ENCODE measurements around the gene C16orf54. TPM values are rescaled to one million over a fixed set of nuclear protein-coding genes. Genes with fewer than 3 reads are reported as not detected.
A peak's percentile ranks its signal among the peaks of the same experiment; 100 is the strongest.

C16orf54 gene
- total RNA-seq, 1 experiment from 2014 or later, result not detected

DNA sequence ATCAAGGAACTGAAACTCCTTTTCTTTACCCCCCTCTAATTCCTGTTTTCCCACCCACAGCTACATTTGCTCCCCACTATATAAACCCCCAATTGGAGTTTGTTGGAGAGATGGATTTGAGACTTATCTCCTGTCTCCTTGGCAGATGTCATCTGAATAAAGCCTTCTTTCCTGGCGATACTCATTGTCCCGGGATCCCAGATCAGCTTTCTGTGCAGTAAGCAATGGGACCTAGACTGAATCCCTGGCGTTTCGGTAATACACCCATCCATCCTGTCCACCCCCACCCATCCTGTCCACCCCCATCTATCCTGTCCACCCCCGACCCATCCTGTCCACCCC is 44.6 kb downstream of the C16orf54 start:
- Histone ChIP-seq H2BK12ac (ENCODE audit: insufficient read length, low read depth, low read length) (no peak overlapping the region), H3K27me3 (ENCODE audit: insufficient read depth, low read length) (no peaks in the 10 kb centered on the region), H3K4me2 (ENCODE audit: insufficient read depth, insufficient read length, low read length) (no peak overlapping the region), H3K14ac (ENCODE audit: insufficient read depth, low read length) (no peak overlapping the region; the same call in 1 of the 2 replicates), H3K79me2 (ENCODE audit: insufficient read depth, low read length) (no peaks in the 10 kb centered on the region), H3K18ac (ENCODE audit: insufficient read length, low read depth, low read length) (no peak overlapping the region), H3K4me1 (ENCODE audit: insufficient read depth, low read length) (no peaks in the 10 kb centered on the region; the same call in 1 of the 2 replicates), H2AK5ac (ENCODE audit: insufficient read length, low read length) (no peak overlapping the region), H3K56ac (ENCODE audit: insufficient read length, low read depth, low read length) (no peak overlapping the region), H4K20me1 (ENCODE audit: control insufficient read depth, insufficient read depth, insufficient read length) (no peaks in the 10 kb centered on the region), H2BK15ac (ENCODE audit: low read depth, low read length) (no peak overlapping the region), H3K23ac (ENCODE audit: insufficient read length, low read depth, low read length) (no peak overlapping the region), H2AFZ (ENCODE audit: low read length) (no peak overlapping the region), H3T11ph (ENCODE audit: low read length) (no peak overlapping the region), H3K4ac (ENCODE audit: low read depth, low read length) (no peak overlapping the region), H4K5ac (ENCODE audit: insufficient read length, low read depth, low read length) (no peak overlapping the region), H3K9me3 (ENCODE audit: control insufficient read depth, low read depth, low read length) (no peaks in the 10 kb centered on the region), H3K79me1 (ENCODE audit: insufficient read depth, low read depth, low read length, poor library complexity, severe bottlenecking) (no peaks in the 10 kb centered on the region), H3K9ac (ENCODE audit: extremely low read depth, insufficient read length, low read length) (no peak overlapping the region), H2BK120ac (ENCODE audit: low read depth, low read length, poor library complexity, severe bottlenecking) (no peak overlapping the region), H4K8ac (replicated peaks; ENCODE audit: insufficient read length, low read depth, low read length) (no peak overlapping the region), H2BK20ac (ENCODE audit: low read depth, low read length, poor library complexity, severe bottlenecking) (no peak overlapping the region), H2BK5ac (ENCODE audit: insufficient read length, low read length) (no peak overlapping the region), H3K23me2 (ENCODE audit: insufficient read length, low read depth, low read length, poor library complexity, severe bottlenecking) (no peaks in the 10 kb centered on the region), H4K91ac (ENCODE audit: insufficient read length, low read depth, low read length) (no peak overlapping the region), H3K27ac (ENCODE audit: insufficient read length, low read depth, low read length) (no peak overlapping the region)
- H3K27ac Mint-ChIP-seq, result peak overlapping the region in 1 of 3 experiments; percentile 57; a peak in 2 of 7 replicates
- peaks cover 29 to 31% of the 10 kb centered on the region in 2 experiments for H3K4me1 Mint-ChIP-seq
- H3K4me3 Mint-ChIP-seq, result no peak overlapping the region; a peak in 1 of 5 replicates
- WGBS (ENCODE audit: extremely low coverage, insufficient read length, low lambda C conversion rate), result no CpG with 5 or more reads among the region's 5 CpGs
- H3K27me3 Mint-ChIP-seq (ENCODE audit: low read depth), result no peaks in the 10 kb centered on the region
- TF ChIP-seq, protein P1, sequence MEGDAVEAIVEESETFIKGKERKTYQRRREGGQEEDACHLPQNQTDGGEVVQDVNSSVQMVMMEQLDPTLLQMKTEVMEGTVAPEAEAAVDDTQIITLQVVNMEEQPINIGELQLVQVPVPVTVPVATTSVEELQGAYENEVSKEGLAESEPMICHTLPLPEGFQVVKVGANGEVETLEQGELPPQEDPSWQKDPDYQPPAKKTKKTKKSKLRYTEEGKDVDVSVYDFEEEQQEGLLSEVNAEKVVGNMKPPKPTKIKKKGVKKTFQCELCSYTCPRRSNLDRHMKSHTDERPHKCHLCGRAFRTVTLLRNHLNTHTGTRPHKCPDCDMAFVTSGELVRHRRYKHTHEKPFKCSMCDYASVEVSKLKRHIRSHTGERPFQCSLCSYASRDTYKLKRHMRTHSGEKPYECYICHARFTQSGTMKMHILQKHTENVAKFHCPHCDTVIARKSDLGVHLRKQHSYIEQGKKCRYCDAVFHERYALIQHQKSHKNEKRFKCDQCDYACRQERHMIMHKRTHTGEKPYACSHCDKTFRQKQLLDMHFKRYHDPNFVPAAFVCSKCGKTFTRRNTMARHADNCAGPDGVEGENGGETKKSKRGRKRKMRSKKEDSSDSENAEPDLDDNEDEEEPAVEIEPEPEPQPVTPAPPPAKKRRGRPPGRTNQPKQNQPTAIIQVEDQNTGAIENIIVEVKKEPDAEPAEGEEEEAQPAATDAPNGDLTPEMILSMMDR (conservative IDR thresholded peaks at IDR 0.05), result no peak
- peaks cover 6 to 13% of the 10 kb centered on the region in 2 experiments for H3K9me3 Mint-ChIP-seq
- H3K36me3 Mint-ChIP-seq (ENCODE audit: insufficient read depth in 1 of 3, low read depth in 3 of 3), result peaks cover 25 to 28% (median 26%) of the 10 kb centered on the region in 3 experiments
- no peak for DNase-seq

Data from H9 (cell line).